Measurements from ENCODE around the gene VWA2. TPM values are rescaled to one million over a fixed set of nuclear protein-coding genes. Genes with fewer than 3 reads are reported as not detected.
"Not testable (repeated sequence)": the region's sequence is repeated elsewhere in the genome, so short reads cannot be mapped to it uniquely, and the experiment has no call there.

Gene VWA2
- total RNA-seq, 6 experiments from 2014 or later = 0.07 TPM; not detected in 5

DNA sequence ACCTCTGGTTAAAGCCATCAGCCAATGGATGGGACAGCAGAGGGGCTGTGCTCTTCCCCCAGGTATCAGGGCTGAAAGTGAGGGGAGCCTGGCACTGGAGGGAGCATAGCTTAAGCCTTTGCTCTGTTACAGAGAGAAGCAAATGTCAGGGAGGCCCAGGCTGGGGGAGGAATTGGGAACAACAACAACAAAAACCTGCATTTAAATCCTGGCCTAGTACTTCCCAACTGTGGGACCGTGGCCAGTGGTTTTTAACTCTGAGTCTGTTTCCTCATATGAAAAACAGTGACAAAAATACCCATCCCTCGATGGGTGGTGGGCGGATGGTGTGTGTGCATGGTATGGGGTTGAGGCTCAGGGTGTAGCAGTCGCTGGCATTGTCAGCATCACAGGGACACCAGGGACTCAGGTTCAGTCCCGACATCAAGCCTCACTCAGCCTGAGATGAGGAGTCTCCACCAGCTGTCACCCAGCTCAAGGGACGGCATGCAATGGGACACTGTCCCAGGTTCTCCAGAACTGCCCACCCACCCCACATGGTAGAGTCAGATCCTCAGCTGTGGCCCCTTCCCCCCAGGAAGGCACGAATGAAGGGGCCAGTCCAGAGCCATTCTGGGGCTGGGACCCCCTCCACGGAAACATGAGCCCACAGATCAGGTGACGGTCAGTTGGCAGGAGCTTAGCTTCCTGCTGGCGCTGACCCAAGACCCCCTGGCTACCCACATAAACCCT is 90.7 kb downstream of the VWA2 start:
- DNase-seq = no peak

DNA sequence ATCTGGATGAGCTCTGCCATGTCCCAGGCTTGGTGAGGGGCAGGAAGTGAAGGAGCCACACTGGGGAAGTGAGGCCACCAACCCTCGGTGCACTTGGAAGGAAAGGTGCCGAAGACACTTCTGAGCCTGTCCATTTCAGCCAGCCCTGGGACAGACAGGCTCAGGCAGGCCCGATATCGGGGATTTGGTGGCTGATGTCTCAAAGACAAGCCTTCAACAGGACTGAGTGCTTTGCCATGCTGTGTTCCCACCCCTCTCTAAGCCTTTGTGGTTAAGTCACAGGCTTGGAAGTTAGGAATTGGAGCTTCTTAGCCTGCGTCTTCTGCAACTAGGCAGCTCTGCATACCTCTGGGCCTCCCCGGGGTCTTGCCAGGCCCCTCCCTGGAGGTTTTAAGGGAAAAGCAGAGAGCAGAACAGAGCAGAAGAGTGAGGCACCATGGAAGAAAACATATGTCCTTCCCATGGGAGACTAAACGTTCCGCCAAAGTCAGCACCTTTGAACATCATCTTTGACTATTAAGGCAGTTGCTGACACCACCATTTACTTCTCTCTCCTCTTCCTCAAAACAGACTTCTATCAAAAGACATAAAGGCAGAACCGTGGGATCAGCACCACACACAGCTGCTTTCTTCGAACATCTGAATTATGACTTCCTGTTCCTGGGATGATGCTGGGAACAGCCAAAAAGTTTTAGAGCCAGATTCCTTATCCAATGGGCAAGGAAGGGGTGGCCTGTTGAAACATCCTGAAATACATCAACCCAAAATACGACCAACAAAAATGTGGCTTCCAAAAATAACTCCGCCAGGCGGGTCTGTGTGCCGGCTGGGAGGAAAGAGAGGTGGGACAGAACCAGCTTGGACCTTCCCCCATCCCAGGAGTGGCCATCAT is 93.5 kb downstream of the VWA2 start:
- H3K4me3 Mint-ChIP-seq = no peak overlapping the region
- no peak overlapping the region for H3K27ac Mint-ChIP-seq
- H3K9me3 Mint-ChIP-seq = no peaks in the 10 kb centered on the region
- H3K27me3 Mint-ChIP-seq (ENCODE audit: insufficient read depth) = peaks cover 31% of the 10 kb centered on the region
- TF ChIP-seq, protein P1, sequence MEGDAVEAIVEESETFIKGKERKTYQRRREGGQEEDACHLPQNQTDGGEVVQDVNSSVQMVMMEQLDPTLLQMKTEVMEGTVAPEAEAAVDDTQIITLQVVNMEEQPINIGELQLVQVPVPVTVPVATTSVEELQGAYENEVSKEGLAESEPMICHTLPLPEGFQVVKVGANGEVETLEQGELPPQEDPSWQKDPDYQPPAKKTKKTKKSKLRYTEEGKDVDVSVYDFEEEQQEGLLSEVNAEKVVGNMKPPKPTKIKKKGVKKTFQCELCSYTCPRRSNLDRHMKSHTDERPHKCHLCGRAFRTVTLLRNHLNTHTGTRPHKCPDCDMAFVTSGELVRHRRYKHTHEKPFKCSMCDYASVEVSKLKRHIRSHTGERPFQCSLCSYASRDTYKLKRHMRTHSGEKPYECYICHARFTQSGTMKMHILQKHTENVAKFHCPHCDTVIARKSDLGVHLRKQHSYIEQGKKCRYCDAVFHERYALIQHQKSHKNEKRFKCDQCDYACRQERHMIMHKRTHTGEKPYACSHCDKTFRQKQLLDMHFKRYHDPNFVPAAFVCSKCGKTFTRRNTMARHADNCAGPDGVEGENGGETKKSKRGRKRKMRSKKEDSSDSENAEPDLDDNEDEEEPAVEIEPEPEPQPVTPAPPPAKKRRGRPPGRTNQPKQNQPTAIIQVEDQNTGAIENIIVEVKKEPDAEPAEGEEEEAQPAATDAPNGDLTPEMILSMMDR (IDR thresholded peaks at IDR 0.05) = no peak
- DNase-seq = no peak
- H3K4me1 Mint-ChIP-seq (ENCODE audit: low read depth) = no peaks in the 10 kb centered on the region
- H3K36me3 Mint-ChIP-seq (ENCODE audit: low read depth) = no peaks in the 10 kb centered on the region

More for the DNA sequence above, 90.7 kb downstream of the VWA2 start:
- Mint-ChIP-seq H3K4me1 (ENCODE audit: low read depth) (no peaks in the 10 kb centered on the region), H3K4me3 (no peak overlapping the region), H3K27me3 (ENCODE audit: insufficient read depth) (peaks cover 34% of the 10 kb centered on the region), H3K9me3 (no peaks in the 10 kb centered on the region), H3K27ac (no peak overlapping the region), H3K36me3 (ENCODE audit: low read depth) (no peaks in the 10 kb centered on the region)
- TF ChIP-seq, protein P1 (IDR thresholded peaks at IDR 0.05) = no peak

DNA sequence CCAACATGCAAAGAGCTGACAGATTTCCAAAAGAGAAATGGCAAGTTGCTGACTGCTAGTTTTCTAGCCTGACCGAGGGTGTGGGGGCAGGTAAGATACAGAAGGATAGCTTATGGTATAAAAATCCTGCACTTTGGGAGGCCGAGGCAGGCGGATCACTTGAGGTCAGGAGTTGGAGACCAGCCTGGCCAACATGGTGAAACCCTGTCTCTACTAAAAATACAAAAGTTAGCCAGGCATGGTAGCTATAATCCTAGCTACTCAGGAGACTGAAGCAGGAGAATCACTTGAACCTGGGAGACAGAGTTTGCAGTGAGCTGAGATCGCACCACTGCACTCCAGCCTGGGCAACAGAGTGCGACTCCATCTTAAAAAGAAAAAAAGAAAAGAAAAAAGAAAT is 94.4 kb downstream of the VWA2 start:
- not testable (repeated sequence) for H3K9me3 Mint-ChIP-seq; DNase-seq; H3K4me3 Mint-ChIP-seq; H3K36me3 Mint-ChIP-seq (ENCODE audit: low read depth); H3K4me1 Mint-ChIP-seq (ENCODE audit: low read depth); H3K27ac Mint-ChIP-seq
- H3K27me3 Mint-ChIP-seq (ENCODE audit: insufficient read depth) = peaks cover 33% of the 10 kb centered on the region

DNA sequence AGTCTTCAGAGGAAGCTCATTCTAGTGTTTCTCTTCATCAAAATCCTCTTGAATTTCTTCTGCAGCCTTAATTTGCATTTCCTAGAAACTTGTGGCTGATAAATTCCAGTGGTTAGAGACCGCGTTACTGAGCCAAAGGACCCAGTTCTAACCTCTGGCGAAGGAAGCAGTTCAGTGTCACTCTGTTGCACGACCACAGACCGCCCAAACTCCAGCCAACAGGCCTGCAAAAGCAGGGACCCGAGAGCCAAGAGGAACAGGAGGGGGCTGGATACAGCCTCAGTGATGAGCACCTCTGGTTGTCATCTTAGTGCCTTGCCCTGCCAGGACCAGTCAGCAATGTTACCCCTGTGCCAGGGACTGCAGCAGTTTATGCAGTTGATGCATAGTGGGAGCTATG is 95.2 kb downstream of the VWA2 start:
- H3K27me3 Mint-ChIP-seq (ENCODE audit: insufficient read depth) = peaks cover 33% of the 10 kb centered on the region
- H3K9me3 Mint-ChIP-seq = no peaks in the 10 kb centered on the region
- TF ChIP-seq, protein P1 (IDR thresholded peaks at IDR 0.05) = no peak
- H3K27ac Mint-ChIP-seq = no peak overlapping the region
- H3K36me3 Mint-ChIP-seq (ENCODE audit: low read depth) = no peaks in the 10 kb centered on the region
- no peak for DNase-seq
- no peak overlapping the region for H3K4me3 Mint-ChIP-seq
- H3K4me1 Mint-ChIP-seq (ENCODE audit: low read depth) = no peaks in the 10 kb centered on the region

- no peak for DNase-seq
- H3K4me1 Mint-ChIP-seq (ENCODE audit: low read depth) = no peaks in the 10 kb centered on the region
- H3K27me3 Mint-ChIP-seq (ENCODE audit: insufficient read depth) = peaks cover 35% of the 10 kb centered on the region
- no peak overlapping the region for H3K4me3 Mint-ChIP-seq
- H3K9me3 Mint-ChIP-seq = no peaks in the 10 kb centered on the region
- no peak overlapping the region for H3K27ac Mint-ChIP-seq
- TF ChIP-seq, protein P1 (IDR thresholded peaks at IDR 0.05) = no peak
- no peaks in the 10 kb centered on the region for H3K36me3 Mint-ChIP-seq (ENCODE audit: low read depth)
These were observed 96.6 kb downstream of the VWA2 start for GRCh38 chr10:114335614-114336013.

Measured in HFFc6 (cell line).